Right atrium auricular region (tissue), 2 donors: ENCODE measurements around the gene GRB2. TPM values are rescaled to one million over a fixed set of nuclear protein-coding genes. Genes with fewer than 3 reads are reported as not detected.

ENCODE experiments used
- DNase-seq: peaks from one replicate; pipeline ENCODE4 v3.0.0-alpha.2; 2019; ENCODE audit warnings: low spot score
- H3K27ac ChIP-seq, 2 donors: fragments of 200-600 bp; sonication (generic); 1 replicate in 1 of 2; 2 replicates in 1 of 2; pipeline ENCODE4 v1.5.1; 2016 to 2019
- H3K27me3 ChIP-seq, 2 donors: fragments of 200-600 bp; sonication (generic); one replicate each; pipeline versions ENCODE4 v1.5.1 to v1.6.0; 2017 to 2019
- H3K36me3 ChIP-seq: fragments of 200-600 bp; sonication (generic); one replicate; pipeline ENCODE4 v1.5.1; 2016
- H3K4me1 ChIP-seq, 2 donors: fragments of 200-600 bp; sonication (generic); one replicate each; pipeline versions ENCODE4 v1.5.1 to v1.6.0; 2017 to 2019
- H3K4me3 ChIP-seq, 2 donors: fragments of 200-600 bp; sonication (generic); 1 replicate in 1 of 2; 2 replicates in 1 of 2; pipeline ENCODE4 v1.5.1; 2017 to 2019; ENCODE audit warnings: mild to moderate bottlenecking in 1 of 2, moderate library complexity in 1 of 2
- H3K9me3 ChIP-seq, 2 donors: fragments of 200-600 bp; sonication (generic); one replicate each; pipeline ENCODE4 v1.5.1; 2019
- CTCF ChIP-seq, 2 donors: fragments of 200-600 bp; sonication (generic); IDR thresholded peaks; one replicate each; pipeline ENCODE4 v1.5.1; 2019; ENCODE audit warnings: antibody characterized with exemption in 2 of 2
- total RNA-seq, 2 donors: library from RNA; depleted of rRNA; stranded (reverse); fragments of >200 nt; gene quantifications; one replicate each; pipeline ENCODE4 v1.1.0, GENCODE V29; 2016

Gene GRB2
- total RNA-seq, 2 donors from 2014 or later: 80.8 to 112 TPM

DNA sequence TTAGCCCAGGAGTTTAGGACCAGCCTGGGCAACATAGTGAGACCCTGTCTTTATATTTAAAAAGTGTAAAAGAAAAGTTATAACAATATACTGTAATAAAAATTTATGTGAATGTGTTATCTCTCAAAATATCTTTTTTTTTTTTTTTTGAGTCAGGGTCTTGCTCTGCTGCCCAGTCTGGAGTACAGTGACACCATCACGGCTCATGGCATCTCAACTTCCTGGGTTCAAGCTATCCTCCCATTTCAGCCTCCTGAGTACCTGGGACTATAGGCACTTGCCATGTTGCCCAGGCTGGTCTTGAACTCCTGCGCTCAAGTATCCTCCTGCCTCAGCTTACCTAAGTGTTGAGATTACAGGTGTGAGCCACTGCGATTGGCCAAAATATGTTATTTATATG is 70.8 kb downstream of the GRB2 start:
- Histone ChIP-seq H3K27ac (no peak overlapping the region), H3K4me1 (peaks cover 0 to 29% of the 10 kb centered on the region in 2 donors), H3K9me3 (no peaks in the 10 kb centered on the region), H3K36me3 (no peaks in the 10 kb centered on the region), H3K27me3 (no peaks in the 10 kb centered on the region), H3K4me3 (no peak overlapping the region)
- no peak for TF ChIP-seq CTCF (IDR thresholded peaks at IDR 0.05)
- no peak for DNase-seq

- no peaks in the 10 kb centered on the region for H3K27me3 ChIP-seq
- no peak for TF ChIP-seq CTCF (IDR thresholded peaks at IDR 0.05)
- H3K9me3 ChIP-seq: no peaks in the 10 kb centered on the region
- H3K27ac ChIP-seq: no peak overlapping the region
- no peaks in the 10 kb centered on the region for H3K36me3 ChIP-seq
- no peak overlapping the region for H3K4me3 ChIP-seq
- H3K4me1 ChIP-seq: peaks cover 0 to 23% of the 10 kb centered on the region in 2 donors
- DNase-seq: no peak
Measured at GRCh38 chr17:75331671-75332070, 73.8 kb downstream of the GRB2 start.

GRCh38 chr17:75327757-75328156 is 77.7 kb downstream of the GRB2 start:
- H3K9me3 ChIP-seq: no peaks in the 10 kb centered on the region
- H3K27ac ChIP-seq: no peak overlapping the region
- peaks cover 0 to 27% of the 10 kb centered on the region in 2 donors for H3K4me1 ChIP-seq
- TF ChIP-seq CTCF (IDR thresholded peaks at IDR 0.05): no peak
- H3K27me3 ChIP-seq: no peaks in the 10 kb centered on the region
- no peak for DNase-seq
- peaks cover 9% of the 10 kb centered on the region for H3K36me3 ChIP-seq
- no peak overlapping the region for H3K4me3 ChIP-seq

- H3K27me3 ChIP-seq: no peaks in the 10 kb centered on the region
- DNase-seq: no peak
- H3K27ac ChIP-seq: peak overlapping the region; percentile 34 to 58
- TF ChIP-seq CTCF (IDR thresholded peaks at IDR 0.05): no peak
- peaks cover 0 to 22% of the 10 kb centered on the region in 2 donors for H3K4me1 ChIP-seq
- H3K9me3 ChIP-seq: no peaks in the 10 kb centered on the region
- H3K36me3 ChIP-seq: peaks cover 17% of the 10 kb centered on the region
- no peak overlapping the region for H3K4me3 ChIP-seq
Measured at GRCh38 chr17:75326226-75326848, 79.1 kb downstream of the GRB2 start.

- Histone ChIP-seq H3K27ac (peak overlapping the region; percentile 34 to 58), H3K4me1 (peaks cover 0 to 16% of the 10 kb centered on the region in 2 donors), H3K36me3 (peaks cover 20% of the 10 kb centered on the region), H3K9me3 (no peaks in the 10 kb centered on the region), H3K27me3 (no peaks in the 10 kb centered on the region), H3K4me3 (no peak overlapping the region)
- TF ChIP-seq CTCF (IDR thresholded peaks at IDR 0.05): no peak
- no peak for DNase-seq
Measured at GRCh38 chr17:75325827-75326225, 79.7 kb downstream of the GRB2 start.

DNA sequence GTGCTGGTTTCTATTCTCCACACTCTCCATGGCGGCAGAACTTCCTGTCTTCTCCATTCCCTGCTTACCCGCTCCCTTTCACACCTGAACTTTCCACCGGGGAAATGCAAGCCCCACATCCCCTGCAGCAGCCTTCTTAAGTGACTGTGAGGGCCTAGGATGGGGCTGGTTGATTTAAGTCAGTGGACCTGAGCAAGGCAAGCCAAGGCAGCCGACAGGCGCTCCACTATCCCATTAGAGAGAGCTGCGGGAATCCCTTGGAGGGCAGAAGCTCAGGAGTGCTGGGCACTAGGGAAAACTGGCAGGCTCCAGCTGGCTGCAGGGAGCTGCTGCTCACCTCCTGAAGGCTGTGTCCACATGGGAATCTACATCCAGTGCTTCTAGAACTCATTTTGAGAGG is 80.1 kb downstream of the GRB2 start:
- Histone ChIP-seq H3K36me3 (peaks cover 25% of the 10 kb centered on the region), H3K27ac (peak overlapping the region in 1 of 2 donors; percentile 58), H3K4me3 (no peak overlapping the region), H3K27me3 (no peaks in the 10 kb centered on the region), H3K4me1 (peaks cover 0 to 16% of the 10 kb centered on the region in 2 donors), H3K9me3 (no peaks in the 10 kb centered on the region)
- TF ChIP-seq CTCF (IDR thresholded peaks at IDR 0.05): no peak
- no peak for DNase-seq
